ENCODE data around the gene KRTAP4-4.
"Not testable (repeated sequence)": the region's sequence is repeated elsewhere in the genome, so short reads cannot be mapped to it uniquely, and the experiment has no call there.

Gene KRTAP4-4

DNA sequence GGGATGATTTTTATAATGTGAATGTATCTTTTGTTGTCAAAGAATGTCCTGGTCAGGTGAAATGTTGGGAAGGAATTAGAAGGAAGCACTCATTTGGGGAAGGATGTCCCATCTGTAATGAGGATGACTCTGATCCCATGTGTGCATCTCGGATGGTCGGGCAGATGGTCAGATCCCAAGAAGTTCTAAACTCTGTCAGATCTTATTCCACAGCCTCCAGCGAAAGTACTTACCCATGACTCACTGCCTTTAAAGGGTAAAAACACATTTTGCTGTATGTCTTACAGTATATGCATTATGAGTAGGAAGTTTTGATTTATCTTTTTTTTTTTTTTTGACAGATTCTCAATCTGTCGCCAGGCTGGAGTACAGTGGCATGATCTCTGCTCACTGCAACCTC is 41.8 kb downstream of the KRTAP4-4 start:
- TF ChIP-seq, protein P1, sequence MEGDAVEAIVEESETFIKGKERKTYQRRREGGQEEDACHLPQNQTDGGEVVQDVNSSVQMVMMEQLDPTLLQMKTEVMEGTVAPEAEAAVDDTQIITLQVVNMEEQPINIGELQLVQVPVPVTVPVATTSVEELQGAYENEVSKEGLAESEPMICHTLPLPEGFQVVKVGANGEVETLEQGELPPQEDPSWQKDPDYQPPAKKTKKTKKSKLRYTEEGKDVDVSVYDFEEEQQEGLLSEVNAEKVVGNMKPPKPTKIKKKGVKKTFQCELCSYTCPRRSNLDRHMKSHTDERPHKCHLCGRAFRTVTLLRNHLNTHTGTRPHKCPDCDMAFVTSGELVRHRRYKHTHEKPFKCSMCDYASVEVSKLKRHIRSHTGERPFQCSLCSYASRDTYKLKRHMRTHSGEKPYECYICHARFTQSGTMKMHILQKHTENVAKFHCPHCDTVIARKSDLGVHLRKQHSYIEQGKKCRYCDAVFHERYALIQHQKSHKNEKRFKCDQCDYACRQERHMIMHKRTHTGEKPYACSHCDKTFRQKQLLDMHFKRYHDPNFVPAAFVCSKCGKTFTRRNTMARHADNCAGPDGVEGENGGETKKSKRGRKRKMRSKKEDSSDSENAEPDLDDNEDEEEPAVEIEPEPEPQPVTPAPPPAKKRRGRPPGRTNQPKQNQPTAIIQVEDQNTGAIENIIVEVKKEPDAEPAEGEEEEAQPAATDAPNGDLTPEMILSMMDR (IDR thresholded peaks at IDR 0.05) = no peak
- no peaks in the 10 kb centered on the region for H3K27me3 ChIP-seq (ENCODE audit: control insufficient read depth, insufficient read depth, low read length)
- no peak overlapping the region for H3K9ac ChIP-seq

DNA sequence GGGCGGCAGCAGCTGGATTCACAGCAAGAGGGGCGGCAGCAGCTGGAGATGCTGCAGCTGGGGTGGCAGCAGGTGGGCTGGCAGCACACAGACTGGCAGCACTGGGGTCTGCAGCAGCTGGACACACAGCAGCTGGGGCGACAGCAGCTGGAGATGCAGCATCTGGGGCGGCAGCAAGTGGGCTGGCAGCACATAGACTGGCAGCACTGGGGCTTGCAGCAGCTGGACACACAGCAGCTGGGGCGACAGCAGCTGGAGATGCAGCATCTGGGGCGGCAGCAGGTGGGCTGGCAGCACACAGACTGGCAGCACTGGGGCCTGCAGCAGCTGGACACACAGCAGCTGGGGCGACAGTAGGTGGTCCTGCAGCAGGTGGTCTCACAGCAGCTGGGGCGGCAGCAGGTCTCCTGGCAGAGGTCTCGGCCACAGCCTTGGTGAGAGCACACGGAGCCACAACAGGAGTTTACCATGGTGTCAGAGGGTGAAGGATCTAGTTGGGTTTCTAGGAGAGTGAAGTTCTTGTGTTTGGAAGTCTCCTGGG is 42.6 kb downstream of the KRTAP4-4 start, which contains the start of gene KRTAP4-11:
KRTAP4-11 (minus strand) TSS at position 528 of the 541 bp plus-strand sequence; CDS start at position 470, 58 bp downstream.
- not testable (repeated sequence) for H3K9ac ChIP-seq; H3K4me2 ChIP-seq (ENCODE audit: low read length); H3K27me3 ChIP-seq (ENCODE audit: control insufficient read depth, insufficient read depth, low read length); H3K4me1 ChIP-seq; H3K79me2 ChIP-seq; H3K4me3 ChIP-seq (ENCODE audit: low read depth, low read length); H3K9me3 ChIP-seq (ENCODE audit: control insufficient read depth, low read length); H3K27ac ChIP-seq; H2AFZ ChIP-seq; H3K36me3 ChIP-seq (ENCODE audit: control insufficient read depth, insufficient read depth, low read length)

More for the DNA sequence above, 41.8 kb downstream of the KRTAP4-4 start:
- Histone ChIP-seq H3K4me3 (ENCODE audit: low read depth, low read length) (no peak overlapping the region), H3K4me1 (no peaks in the 10 kb centered on the region), H3K4me2 (ENCODE audit: low read length) (no peak overlapping the region), H3K36me3 (ENCODE audit: control insufficient read depth, insufficient read depth, low read length) (no peaks in the 10 kb centered on the region), H3K27ac (no peak overlapping the region), H3K79me2 (no peaks in the 10 kb centered on the region), H2AFZ (no peak overlapping the region), H3K9me3 (ENCODE audit: control insufficient read depth, low read length) (no peaks in the 10 kb centered on the region)

DNA sequence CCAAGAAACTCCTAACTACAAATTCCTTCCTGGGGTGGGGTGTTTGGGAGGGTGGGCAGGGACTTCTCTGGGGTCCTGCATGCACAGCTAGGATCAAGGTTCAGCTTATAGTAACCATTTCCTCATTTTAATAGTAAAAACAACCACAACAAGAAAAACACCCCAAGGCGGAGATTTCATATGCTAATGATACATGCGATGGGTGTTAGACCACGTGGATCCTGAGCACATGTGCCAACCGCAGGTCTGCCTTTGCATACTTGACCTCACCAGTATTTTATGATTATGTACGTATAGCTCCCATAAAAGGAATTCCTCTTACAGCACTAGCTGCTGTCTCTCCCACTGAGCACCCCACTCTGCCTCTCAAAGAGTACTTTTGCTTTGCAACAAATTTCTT is 44.3 kb downstream of the KRTAP4-4 start:
- Histone ChIP-seq H3K4me2 (ENCODE audit: low read length) (no peak overlapping the region), H3K9ac (no peak overlapping the region), H3K9me3 (ENCODE audit: control insufficient read depth, low read length) (no peaks in the 10 kb centered on the region), H3K27ac (no peak overlapping the region), H3K27me3 (ENCODE audit: control insufficient read depth, insufficient read depth, low read length) (no peaks in the 10 kb centered on the region), H2AFZ (no peak overlapping the region), H3K79me2 (no peaks in the 10 kb centered on the region), H3K4me3 (ENCODE audit: low read depth, low read length) (no peak overlapping the region), H3K4me1 (no peaks in the 10 kb centered on the region), H3K36me3 (ENCODE audit: control insufficient read depth, insufficient read depth, low read length) (no peaks in the 10 kb centered on the region)
- TF ChIP-seq, protein P1 (IDR thresholded peaks at IDR 0.05) = no peak

DNA sequence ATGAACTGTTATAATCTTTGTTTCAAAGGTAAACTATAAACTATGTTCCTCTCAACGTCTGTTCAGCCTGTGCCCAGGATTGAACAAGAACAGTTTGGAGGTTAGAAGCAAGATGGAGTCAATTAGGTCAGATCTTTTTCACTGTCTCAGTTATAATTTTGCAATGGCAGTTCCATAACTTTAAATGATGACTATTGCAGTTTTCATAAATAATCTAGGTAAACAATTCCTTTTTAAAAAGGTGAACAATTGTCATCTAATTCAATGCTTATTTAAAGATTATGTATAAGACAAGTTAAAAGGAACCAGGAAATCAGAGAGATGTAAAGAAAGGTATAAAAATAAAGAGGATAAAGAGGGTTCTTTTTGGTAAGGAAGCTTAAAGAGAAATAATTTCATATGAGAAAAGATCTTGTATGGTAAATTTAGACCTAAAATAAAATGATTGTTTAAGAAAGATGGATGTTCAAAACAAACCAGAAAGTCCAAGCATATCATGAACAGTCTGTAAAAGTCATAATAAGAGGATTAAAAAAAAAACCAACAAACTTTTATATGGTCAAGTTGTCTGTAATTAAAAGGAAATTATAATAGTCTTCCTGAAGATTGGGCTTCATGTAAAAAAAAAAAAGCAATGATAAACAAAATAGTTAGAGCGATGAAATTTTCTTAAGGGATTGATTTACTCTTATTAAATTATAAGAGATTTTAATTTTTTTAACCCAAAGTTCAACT is 49.2 kb downstream of the KRTAP4-4 start:
- Histone ChIP-seq H3K27ac (no peak overlapping the region), H3K4me3 (ENCODE audit: low read depth, low read length) (no peak overlapping the region), H3K79me2 (no peaks in the 10 kb centered on the region), H3K9me3 (ENCODE audit: control insufficient read depth, low read length) (no peaks in the 10 kb centered on the region), H3K4me1 (no peaks in the 10 kb centered on the region), H3K27me3 (ENCODE audit: control insufficient read depth, insufficient read depth, low read length) (no peaks in the 10 kb centered on the region), H3K9ac (no peak overlapping the region), H3K4me2 (ENCODE audit: low read length) (no peak overlapping the region), H2AFZ (no peak overlapping the region), H3K36me3 (ENCODE audit: control insufficient read depth, insufficient read depth, low read length) (no peaks in the 10 kb centered on the region)
- TF ChIP-seq, protein P1 (IDR thresholded peaks at IDR 0.05) = no peak
